Liver (tissue), 3 donors: ENCODE measurements around the gene BHLHA9.

Experiments
- ATF3 ChIP-seq: IDR thresholded peaks from 2 replicates; pipeline ENCODE4 v1.6.1; 2016; ENCODE audit warnings: antibody characterized with exemption
- CTCF ChIP-seq: fragments of 150-350 bp; IDR thresholded peaks from 2 replicates; pipeline ENCODE4 v1.5.1; 2017; ENCODE audit warnings: improper control_type of control experiment, low read depth, low read length; ENCODE audit not compliant: missing input control
- FOXA2 ChIP-seq: IDR thresholded peaks from 2 replicates; pipeline ENCODE4 v1.6.1; 2016; ENCODE audit warnings: antibody characterized with exemption
- JUND ChIP-seq, 2 donors: IDR thresholded peaks; 2 replicates each; pipeline ENCODE4 v1.6.1; 2016; ENCODE audit warnings: antibody characterized with exemption in 2 of 2
- MAX ChIP-seq: IDR thresholded peaks from 2 replicates; pipeline ENCODE4 v1.6.1; 2016; ENCODE audit warnings: antibody characterized with exemption
- RAD21 ChIP-seq, 2 donors: IDR thresholded peaks; 2 replicates each; pipeline ENCODE4 v1.6.1; 2016; ENCODE audit warnings: antibody characterized with exemption in 2 of 2, mild to moderate bottlenecking in 2 of 2
- REST ChIP-seq: IDR thresholded peaks from 2 replicates; pipeline ENCODE4 v1.6.1; 2016; ENCODE audit warnings: antibody characterized with exemption, mild to moderate bottlenecking
- RXRA ChIP-seq, 2 donors: IDR thresholded peaks; 2 replicates each; pipeline ENCODE4 v1.6.1; 2017 to 2018; ENCODE audit warnings: antibody characterized with exemption in 2 of 2, mild to moderate bottlenecking in 1 of 2
- TAF1 ChIP-seq: conservative IDR thresholded peaks from 2 replicates; pipeline ENCODE4 v1.6.1; 2016; ENCODE audit warnings: antibody characterized with exemption, mild to moderate bottlenecking
- YY1 ChIP-seq: IDR thresholded peaks from 2 replicates; pipeline ENCODE4 v1.6.1; 2016; ENCODE audit warnings: antibody characterized with exemption, mild to moderate bottlenecking
- donor health status: healthy.
- donor health status: healthy.

GRCh38 chr17:1223662-1224061 lies 46.6 kb upstream of the BHLHA9 start:
- TF ChIP-seq CTCF = no peak
- no peak for TF ChIP-seq YY1
- TF ChIP-seq MAX = no peak
- no peak for TF ChIP-seq RAD21 (IDR thresholded peaks at IDR 0.05)
- no peak for TF ChIP-seq JUND (IDR thresholded peaks at IDR 0.05)
- no peak for TF ChIP-seq FOXA2
- TF ChIP-seq REST = no peak
- TF ChIP-seq ATF3 = no peak
- no peak for TF ChIP-seq TAF1
- TF ChIP-seq RXRA (IDR thresholded peaks at IDR 0.05) = no peak
